ENCODE results near the gene PRKACA.
"Not testable (repeated sequence)": the region's sequence is repeated elsewhere in the genome, so short reads cannot be mapped to it uniquely, and the experiment has no call there.

The PRKACA gene

GRCh38 chr19:14066134-14066533 is 51.4 kb downstream of the PRKACA start:
- DNase-seq, result no peak

GRCh38 chr19:14063105-14063504 is 54.5 kb downstream of the PRKACA start:
- DNase-seq, result no peak

- DNase-seq, result no peak
These were observed 55.1 kb downstream of the PRKACA start for GRCh38 chr19:14062558-14062855.

GRCh38 chr19:14061751-14062557 is 55.6 kb downstream of the PRKACA start, which contains the start of gene PALM3:
PALM3 (minus strand) TSS chr19:14062076; CDS start chr19:14061980, 96 bp downstream.
- no peak for DNase-seq

- no peak for DNase-seq
These were observed 56.3 kb downstream of the PRKACA start for GRCh38 chr19:14061081-14061749.

- DNase-seq, result no peak
These were observed 57.9 kb downstream of the PRKACA start for GRCh38 chr19:14059652-14060155.

- peak; percentile 44 to 54 for DNase-seq
These were observed 58.5 kb downstream of the PRKACA start for GRCh38 chr19:14059093-14059480.

- DNase-seq, result no peak
These were observed 59.1 kb downstream of the PRKACA start for GRCh38 chr19:14058182-14059092.

GRCh38 chr19:14056741-14057356 is 60.7 kb downstream of the PRKACA start:
- no peak for DNase-seq

- DNase-seq, result no peak
These were observed 61.4 kb downstream of the PRKACA start for GRCh38 chr19:14056069-14056666.

- DNase-seq, result no peak
These were observed 62.2 kb downstream of the PRKACA start for GRCh38 chr19:14055396-14055795.

- no peak for DNase-seq
These were observed 62.8 kb downstream of the PRKACA start for GRCh38 chr19:14054721-14055120.

- no peak for DNase-seq
These were observed 63.5 kb downstream of the PRKACA start for GRCh38 chr19:14054099-14054498.

- no peak for DNase-seq
These were observed 64.1 kb downstream of the PRKACA start for GRCh38 chr19:14053500-14053899.

- no peak for DNase-seq
These were observed 64.5 kb downstream of the PRKACA start for GRCh38 chr19:14053032-14053431.

GRCh38 chr19:14052470-14052869 is 65.1 kb downstream of the PRKACA start:
- no peak for DNase-seq

GRCh38 chr19:14051980-14052379 is 65.6 kb downstream of the PRKACA start:
- DNase-seq, result no peak

GRCh38 chr19:14050961-14051360 is 66.6 kb downstream of the PRKACA start:
- not testable (repeated sequence) for DNase-seq

- no peak for DNase-seq
These were observed 67.0 kb downstream of the PRKACA start for GRCh38 chr19:14050512-14050911.

- DNase-seq, result peak; percentile 66 to 84
These were observed 69.0 kb downstream of the PRKACA start for GRCh38 chr19:14048443-14049153.

- not testable (repeated sequence) for DNase-seq
These were observed 69.7 kb downstream of the PRKACA start for GRCh38 chr19:14047866-14048265.

Data from activated CD4-positive, alpha-beta T cell treated with anti-CD3 and anti-CD28 coated beads for 4 hours (primary cell).